Vagina (tissue), 2 donors: ENCODE measurements around the gene ERI2. TPM values are rescaled to one million over a fixed set of nuclear protein-coding genes. Genes with fewer than 3 reads are reported as not detected.

Experiments used
- DNase-seq, 2 donors: peaks; one replicate each; pipeline ENCODE4 v3.0.0-alpha.2; 2017; ENCODE audit errors: extremely low spot score in 2 of 2
- H3K27ac ChIP-seq: fragments of 200-600 bp; sonication (generic); one replicate; pipeline ENCODE4 v1.5.1; 2019
- H3K27me3 ChIP-seq: fragments of 200-600 bp; sonication (generic); one replicate; pipeline ENCODE4 v1.5.1; 2019
- H3K36me3 ChIP-seq, 2 donors: fragments of 200-600 bp; sonication (generic); one replicate each; pipeline ENCODE4 v1.5.1; 2017 to 2019
- H3K4me1 ChIP-seq: fragments of 200-600 bp; sonication (generic); one replicate; pipeline ENCODE4 v1.5.1; 2019
- H3K4me3 ChIP-seq, 2 donors: fragments of 200-600 bp; sonication (generic); 1 replicate in 1 of 2; 2 replicates in 1 of 2; pipeline ENCODE4 v1.5.1; 2016 to 2019
- H3K9me3 ChIP-seq: fragments of 200-600 bp; sonication (generic); one replicate; pipeline ENCODE4 v1.5.1; 2019
- POLR2A ChIP-seq, 2 donors: fragments of 450-650 bp; IDR thresholded peaks; one replicate each; pipeline ENCODE4 v1.6.1; 2017; ENCODE audit warnings: antibody characterized with exemption in 2 of 2, mild to moderate bottlenecking in 2 of 2, moderate library complexity in 2 of 2
- POLR2AphosphoS5 ChIP-seq, 2 donors: sonication (generic); formaldehyde crosslinking; IDR thresholded peaks; one replicate each; pipeline ENCODE4 v1.9.0; 2017; ENCODE audit warnings: antibody characterized with exemption in 2 of 2, mild to moderate bottlenecking in 2 of 2, low read depth in 1 of 2; ENCODE audit not compliant: insufficient read depth in 1 of 2
- intact Hi-C: fragments of 100-400 bp; cut with DNase I; formaldehyde crosslinking; loops from one replicate; pipeline ENCODE4 v1.15.1; 2023
- total RNA-seq: library from RNA; depleted of rRNA; stranded (reverse); fragments of >200 nt; gene quantifications from one replicate; pipeline ENCODE4 v1.2.3, GENCODE V29; 2016
- TF ChIP-seq, protein P1 (sequence below), 3 experiments: fragments of 450-650 bp in 2 of 3; fragments of 200-600 bp in 1 of 3; sonication (generic) in 1 of 3; IDR thresholded peaks; one replicate each; pipeline ENCODE4 v1.5.1; 2017 to 2019; ENCODE audit warnings: antibody characterized with exemption in 3 of 3, mild to moderate bottlenecking in 2 of 3, moderate library complexity in 2 of 3

ERI2 gene
- total RNA-seq, 1 donor from 2014 or later: 6.4 TPM

DNA sequence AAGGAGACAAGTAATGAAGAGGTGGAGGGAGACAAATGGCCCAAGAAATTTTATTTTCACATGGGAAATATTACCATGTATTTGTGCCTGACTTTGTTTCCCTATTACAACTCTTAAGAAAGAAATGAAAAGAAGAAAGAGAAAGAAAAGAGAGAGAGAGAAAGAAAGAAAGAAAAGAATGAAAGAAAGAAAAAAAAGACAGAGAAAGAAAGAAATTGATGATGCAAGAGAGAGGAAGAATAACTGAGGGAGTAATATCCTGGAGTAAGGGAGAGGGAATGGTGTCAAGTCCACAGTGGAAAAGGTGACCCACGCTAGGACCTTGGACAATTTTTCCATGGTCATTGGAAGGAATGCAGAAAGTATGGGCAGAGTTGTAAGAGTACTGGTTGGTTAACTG lies 52.5 kb downstream of the ERI2 start:
- TF ChIP-seq POLR2A (IDR thresholded peaks at IDR 0.05): no peak
- TF ChIP-seq POLR2AphosphoS5 (IDR thresholded peaks at IDR 0.05; ENCODE audit: insufficient read depth in 1 of 2, low read depth in 1 of 2): no peak
- TF ChIP-seq, protein P1, sequence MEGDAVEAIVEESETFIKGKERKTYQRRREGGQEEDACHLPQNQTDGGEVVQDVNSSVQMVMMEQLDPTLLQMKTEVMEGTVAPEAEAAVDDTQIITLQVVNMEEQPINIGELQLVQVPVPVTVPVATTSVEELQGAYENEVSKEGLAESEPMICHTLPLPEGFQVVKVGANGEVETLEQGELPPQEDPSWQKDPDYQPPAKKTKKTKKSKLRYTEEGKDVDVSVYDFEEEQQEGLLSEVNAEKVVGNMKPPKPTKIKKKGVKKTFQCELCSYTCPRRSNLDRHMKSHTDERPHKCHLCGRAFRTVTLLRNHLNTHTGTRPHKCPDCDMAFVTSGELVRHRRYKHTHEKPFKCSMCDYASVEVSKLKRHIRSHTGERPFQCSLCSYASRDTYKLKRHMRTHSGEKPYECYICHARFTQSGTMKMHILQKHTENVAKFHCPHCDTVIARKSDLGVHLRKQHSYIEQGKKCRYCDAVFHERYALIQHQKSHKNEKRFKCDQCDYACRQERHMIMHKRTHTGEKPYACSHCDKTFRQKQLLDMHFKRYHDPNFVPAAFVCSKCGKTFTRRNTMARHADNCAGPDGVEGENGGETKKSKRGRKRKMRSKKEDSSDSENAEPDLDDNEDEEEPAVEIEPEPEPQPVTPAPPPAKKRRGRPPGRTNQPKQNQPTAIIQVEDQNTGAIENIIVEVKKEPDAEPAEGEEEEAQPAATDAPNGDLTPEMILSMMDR (IDR thresholded peaks at IDR 0.05): no peak
- no peak for DNase-seq

GRCh38 chr16:20750558-20750957 lies 55.7 kb downstream of the ERI2 start:
- no peak for DNase-seq
- H3K27ac ChIP-seq: no peak overlapping the region
- H3K4me1 ChIP-seq: no peaks in the 10 kb centered on the region
- no peak overlapping the region for H3K4me3 ChIP-seq
- TF ChIP-seq POLR2AphosphoS5 (IDR thresholded peaks at IDR 0.05; ENCODE audit: insufficient read depth in 1 of 2, low read depth in 1 of 2) (no peak), POLR2A (IDR thresholded peaks at IDR 0.05) (no peak)
- TF ChIP-seq, protein P1 (IDR thresholded peaks at IDR 0.05): no peak
- H3K9me3 ChIP-seq: no peaks in the 10 kb centered on the region
- intact Hi-C loops: no loop called here
- H3K36me3 ChIP-seq: no peaks in the 10 kb centered on the region
- no peaks in the 10 kb centered on the region for H3K27me3 ChIP-seq

More for the DNA sequence above, 52.5 kb downstream of the ERI2 start:
- H3K4me1 ChIP-seq: no peaks in the 10 kb centered on the region
- no peaks in the 10 kb centered on the region for H3K36me3 ChIP-seq
- H3K9me3 ChIP-seq: no peaks in the 10 kb centered on the region
- H3K27me3 ChIP-seq: no peaks in the 10 kb centered on the region
- intact Hi-C loops: no loop called here
- no peak overlapping the region for H3K4me3 ChIP-seq
- H3K27ac ChIP-seq: no peak overlapping the region

DNA sequence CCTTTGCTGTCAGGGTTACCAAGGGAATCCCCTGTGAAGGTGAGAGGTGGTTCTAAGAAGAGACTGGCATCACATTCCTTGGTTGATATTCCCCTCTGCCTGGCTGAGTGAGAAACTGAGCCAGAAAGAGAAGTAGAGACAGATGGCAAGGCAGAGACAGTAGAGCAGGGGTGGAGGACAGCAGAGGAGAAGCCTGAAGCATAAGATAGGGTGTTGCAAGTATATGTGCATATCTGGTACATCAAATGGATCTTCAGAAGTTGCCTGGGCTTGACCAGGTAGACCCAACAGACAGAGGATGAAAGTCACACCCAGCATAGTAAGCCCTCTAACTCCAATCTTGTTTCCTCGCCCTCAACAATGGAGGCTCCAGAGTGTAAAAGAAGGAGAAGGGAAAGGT lies 56.8 kb downstream of the ERI2 start:
- H3K27ac ChIP-seq: no peak overlapping the region
- no peak overlapping the region for H3K4me3 ChIP-seq
- no peak for DNase-seq
- no peaks in the 10 kb centered on the region for H3K4me1 ChIP-seq
- H3K27me3 ChIP-seq: no peaks in the 10 kb centered on the region
- no peaks in the 10 kb centered on the region for H3K9me3 ChIP-seq
- no peak for TF ChIP-seq POLR2AphosphoS5 (IDR thresholded peaks at IDR 0.05; ENCODE audit: insufficient read depth in 1 of 2, low read depth in 1 of 2)
- TF ChIP-seq, protein P1 (IDR thresholded peaks at IDR 0.05): no peak
- no peak for TF ChIP-seq POLR2A (IDR thresholded peaks at IDR 0.05)
- H3K36me3 ChIP-seq: no peaks in the 10 kb centered on the region
- intact Hi-C loops: no loop called here

DNA sequence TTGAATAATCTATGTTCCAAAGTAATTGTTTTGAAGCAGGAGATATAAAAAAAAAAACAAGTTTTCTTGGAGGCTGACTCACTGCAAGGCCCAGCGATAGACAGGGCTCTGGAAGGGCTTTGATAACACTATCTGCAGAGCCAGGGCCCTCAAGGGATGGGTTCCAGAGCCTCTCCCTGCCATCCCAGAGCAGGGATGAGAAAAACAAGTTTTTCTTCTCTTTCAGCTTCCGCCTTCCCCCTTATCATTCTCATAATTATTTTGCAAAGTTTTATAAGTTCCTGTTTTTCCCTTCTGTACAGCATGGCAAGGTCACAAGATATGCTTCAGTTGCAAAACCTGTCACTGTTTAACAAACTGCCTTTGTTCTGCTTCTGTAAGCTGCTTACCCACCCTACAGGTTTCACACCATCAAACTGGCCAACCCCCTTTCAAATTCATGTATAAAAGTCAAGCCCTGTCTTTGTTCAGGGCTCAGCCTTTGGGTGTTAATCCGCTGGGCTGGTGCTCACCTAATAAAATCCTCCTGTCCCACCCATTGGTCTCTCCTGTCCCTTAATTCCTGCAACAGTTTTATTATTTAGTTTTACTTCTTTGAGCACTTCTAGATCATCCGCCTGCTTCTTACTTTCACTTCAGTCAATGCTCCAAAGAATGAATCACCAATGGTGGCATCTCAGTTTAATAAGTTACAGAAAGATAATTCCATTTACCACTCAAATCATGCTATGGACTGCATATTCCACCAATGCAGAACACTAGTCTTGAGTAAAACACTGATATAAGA lies 59.0 kb downstream of the ERI2 start:
- no peaks in the 10 kb centered on the region for H3K9me3 ChIP-seq
- H3K27me3 ChIP-seq: no peaks in the 10 kb centered on the region
- no peak overlapping the region for H3K27ac ChIP-seq
- intact Hi-C loops: no loop called here
- no peak for DNase-seq
- H3K4me3 ChIP-seq: no peak overlapping the region
- no peak for TF ChIP-seq POLR2AphosphoS5 (IDR thresholded peaks at IDR 0.05; ENCODE audit: insufficient read depth in 1 of 2, low read depth in 1 of 2)
- TF ChIP-seq, protein P1 (IDR thresholded peaks at IDR 0.05): no peak
- TF ChIP-seq POLR2A (IDR thresholded peaks at IDR 0.05): no peak
- H3K4me1 ChIP-seq: no peaks in the 10 kb centered on the region
- no peaks in the 10 kb centered on the region for H3K36me3 ChIP-seq

DNA sequence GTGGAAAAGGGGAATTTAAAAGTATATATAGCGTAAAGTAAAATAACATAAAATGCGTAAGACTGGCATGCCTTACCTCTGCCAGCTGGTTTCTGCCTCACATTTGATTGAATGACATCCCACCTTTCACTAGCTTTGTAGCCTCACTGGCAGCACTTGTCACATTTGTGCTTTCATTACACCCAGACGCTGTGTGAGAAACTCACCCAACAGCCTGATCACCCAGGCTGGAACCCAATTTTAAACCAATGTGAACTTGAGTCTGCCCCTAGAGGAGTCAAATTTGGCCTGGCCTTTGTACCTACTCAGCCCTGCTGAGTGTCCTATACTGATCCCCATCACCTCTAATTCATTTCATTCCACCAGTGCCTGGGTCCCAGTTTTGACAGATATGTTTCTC lies 59.8 kb downstream of the ERI2 start:
- intact Hi-C loops: no loop called here
- DNase-seq: no peak
- Histone ChIP-seq H3K4me1 (no peaks in the 10 kb centered on the region), H3K27ac (no peak overlapping the region), H3K27me3 (no peaks in the 10 kb centered on the region), H3K36me3 (no peaks in the 10 kb centered on the region), H3K9me3 (no peaks in the 10 kb centered on the region), H3K4me3 (no peak overlapping the region)
- no peak for TF ChIP-seq POLR2A (IDR thresholded peaks at IDR 0.05)
- TF ChIP-seq, protein P1 (IDR thresholded peaks at IDR 0.05): no peak
- TF ChIP-seq POLR2AphosphoS5 (IDR thresholded peaks at IDR 0.05; ENCODE audit: insufficient read depth in 1 of 2, low read depth in 1 of 2): no peak
